Right lobe of liver (tissue), 6 donors: ENCODE results near the gene DPYD. TPM values are rescaled to one million over a fixed set of nuclear protein-coding genes. Genes with fewer than 3 reads are reported as not detected.

Experiments used
- ATAC-seq, 4 donors: fragments of 200-7000 bp; cut with Tn5 transposase; one replicate each; pipeline ENCODE4 v1.9.1; 2020; ENCODE audit warnings: mild to moderate bottlenecking in 4 of 4, moderate library complexity in 4 of 4
- DNase-seq, 3 donors: peaks; one replicate each; pipeline ENCODE4 v3.0.0-alpha.2; 2020
- H3K27ac ChIP-seq, 3 donors: fragments of 200-600 bp; one replicate each; pipeline ENCODE4 v1.8.0; 2022
- H3K27me3 ChIP-seq, 2 donors: fragments of 200-600 bp; one replicate each; pipeline ENCODE4 v1.8.0; 2022
- H3K36me3 ChIP-seq, 4 donors: fragments of 200-600 bp; sonication (generic) in 1 of 4; one replicate each; pipeline versions ENCODE4 v1.5.1 to v1.8.0; 2017 to 2022; ENCODE audit warnings: control low read depth in 1 of 4
- H3K4me1 ChIP-seq, 4 donors: fragments of 200-600 bp; sonication (generic) in 1 of 4; one replicate each; pipeline versions ENCODE4 v1.5.1 to v1.8.0; 2017 to 2022; ENCODE audit warnings: control low read depth in 1 of 4
- H3K4me3 ChIP-seq, 3 donors: fragments of 200-600 bp; one replicate each; pipeline ENCODE4 v1.8.0; 2022
- H3K9me3 ChIP-seq, 4 donors: fragments of 200-600 bp; sonication (generic) in 1 of 4; one replicate each; pipeline versions ENCODE4 v1.5.1 to v1.8.0; 2017 to 2022; ENCODE audit warnings: control low read depth in 1 of 4
- CTCF ChIP-seq, 4 donors: fragments of 200-600 bp in 3 of 4; fragments of 450-650 bp in 1 of 4; IDR thresholded peaks; one replicate each; pipeline versions ENCODE4 v1.5.1 to v1.8.0; 2016 to 2022; ENCODE audit warnings: antibody characterized with exemption in 4 of 4, mild to moderate bottlenecking in 2 of 4
- POLR2A ChIP-seq: fragments of 450-650 bp; IDR thresholded peaks from one replicate; pipeline ENCODE4 v1.6.1; 2017; ENCODE audit warnings: antibody characterized with exemption, mild to moderate bottlenecking
- WGBS: methylation state at CpG from one replicate; pipeline ENCODE4 v1.1.6; 2018; ENCODE audit warnings: low coverage, low lambda C conversion rate; ENCODE audit not compliant: insufficient coverage; ENCODE audit errors: missing lambda C conversion rate; 5-methylcytosine and 5-hydroxymethylcytosine counted together
- intact Hi-C, 2 donors: fragments of 100-400 bp; cut with DNase I; formaldehyde crosslinking; loops; one replicate each; pipeline versions ENCODE4 v1.11.2 to v1.14.1; 2022
- total RNA-seq, 6 experiments: library from RNA; depleted of rRNA in 2 of 6; stranded (reverse); fragments of >200 nt in 2 of 6; fragmentation: NEBNext Ultra II Directional in 3 of 6; extraction: Animal tissue kit (Norgen Biotek cat#: 25700) in 3 of 6; gene quantifications; one replicate each; pipeline versions ENCODE4 v1.1.0 to v1.2.4, GENCODE V29; 2016 to 2023
- donor health status: DM: no; HTN: yes; CAD: no.
- donor health status: DM: no; HTN: no; CAD: no.
- donor health status: DM: no; HTN: no; CAD: no.
- donor health status: DM: no; HTN: yes; CAD: no.
- donor health status: DM: no; HTN: yes; CAD: no.

Gene DPYD
- total RNA-seq, 6 experiments from 2014 or later = 25.2 to 74.4 (median 40.0) TPM

GRCh38 chr1:97270508-97271307, 650.1 kb downstream of the DPYD start:
- DNase-seq (no peak), ATAC-seq (peak in 1 of 4 donors; percentile 39)
- intact Hi-C loops = no loop called here
- TF ChIP-seq CTCF (IDR thresholded peaks at IDR 0.05) = no peak
- TF ChIP-seq POLR2A = no peak
- Histone ChIP-seq H3K4me3 (no peak overlapping the region), H3K27me3 (no peaks in the 10 kb centered on the region), H3K27ac (no peak overlapping the region), H3K4me1 (peaks cover 0 to 10% (median 0%) of the 10 kb centered on the region in 4 donors), H3K36me3 (no peaks in the 10 kb centered on the region), H3K9me3 (no peaks in the 10 kb centered on the region)
- 52% methylated on average over 2 of the region's 3 CpGs for WGBS

- intact Hi-C loops = no loop called here
- no peak for ATAC-seq
- no peak for TF ChIP-seq CTCF (IDR thresholded peaks at IDR 0.05)
- no peak for TF ChIP-seq POLR2A
- DNase-seq = no peak
- no peaks in the 10 kb centered on the region for H3K27me3 ChIP-seq
- H3K9me3 ChIP-seq = no peaks in the 10 kb centered on the region
- H3K4me3 ChIP-seq = no peak overlapping the region
- no peaks in the 10 kb centered on the region for H3K36me3 ChIP-seq
- H3K27ac ChIP-seq = no peak overlapping the region
- no peaks in the 10 kb centered on the region for H3K4me1 ChIP-seq
These were observed 655.2 kb downstream of the DPYD start for GRCh38 chr1:97265630-97266029.

GRCh38 chr1:97262842-97263241, 658.0 kb downstream of the DPYD start:
- H3K36me3 ChIP-seq = no peaks in the 10 kb centered on the region
- TF ChIP-seq POLR2A (no peak), CTCF (IDR thresholded peaks at IDR 0.05) (no peak)
- H3K27me3 ChIP-seq = no peaks in the 10 kb centered on the region
- no peaks in the 10 kb centered on the region for H3K4me1 ChIP-seq
- WGBS = 69% methylated on average over 1 of the region's 1 CpG
- intact Hi-C loops = no loop called here
- DNase-seq (no peak), ATAC-seq (peak; percentile 60 to 84 (median 72))
- H3K4me3 ChIP-seq = no peak overlapping the region
- H3K27ac ChIP-seq = no peak overlapping the region
- H3K9me3 ChIP-seq = no peaks in the 10 kb centered on the region

- no peaks in the 10 kb centered on the region for H3K36me3 ChIP-seq
- H3K4me3 ChIP-seq = no peak overlapping the region
- H3K27ac ChIP-seq = no peak overlapping the region
- intact Hi-C loops = no loop called here
- WGBS = 100% methylated on average over 1 of the region's 1 CpG
- TF ChIP-seq POLR2A = no peak
- TF ChIP-seq CTCF (IDR thresholded peaks at IDR 0.05) = no peak
- H3K9me3 ChIP-seq = no peaks in the 10 kb centered on the region
- peaks cover 0 to under 1% (median 0%) of the 10 kb centered on the region in 4 donors for H3K4me1 ChIP-seq
- DNase-seq = no peak
- H3K27me3 ChIP-seq = no peaks in the 10 kb centered on the region
- ATAC-seq = peak in 2 of 4 donors; percentile 58 to 61
These were observed 662.2 kb downstream of the DPYD start for GRCh38 chr1:97258597-97258996.
